Vagina (tissue), 2 donors: ENCODE data around the gene LUZP1. TPM values are rescaled to one million over a fixed set of nuclear protein-coding genes. Genes with fewer than 3 reads are reported as not detected.

Experiments
- DNase-seq, 2 donors: peaks; one replicate each; pipeline ENCODE4 v3.0.0-alpha.2; 2017; ENCODE audit errors: extremely low spot score in 2 of 2
- H3K27ac ChIP-seq: fragments of 200-600 bp; sonication (generic); one replicate; pipeline ENCODE4 v1.5.1; 2019
- H3K27me3 ChIP-seq: fragments of 200-600 bp; sonication (generic); one replicate; pipeline ENCODE4 v1.5.1; 2019
- H3K36me3 ChIP-seq, 2 donors: fragments of 200-600 bp; sonication (generic); one replicate each; pipeline ENCODE4 v1.5.1; 2017 to 2019
- H3K4me1 ChIP-seq: fragments of 200-600 bp; sonication (generic); one replicate; pipeline ENCODE4 v1.5.1; 2019
- H3K4me3 ChIP-seq, 2 donors: fragments of 200-600 bp; sonication (generic); 1 replicate in 1 of 2; 2 replicates in 1 of 2; pipeline ENCODE4 v1.5.1; 2016 to 2019
- H3K9me3 ChIP-seq: fragments of 200-600 bp; sonication (generic); one replicate; pipeline ENCODE4 v1.5.1; 2019
- CTCF ChIP-seq, 3 experiments: fragments of 450-650 bp in 2 of 3; fragments of 200-600 bp in 1 of 3; sonication (generic) in 1 of 3; IDR thresholded peaks; one replicate each; pipeline ENCODE4 v1.5.1; 2017 to 2019; ENCODE audit warnings: antibody characterized with exemption in 3 of 3, mild to moderate bottlenecking in 2 of 3, moderate library complexity in 2 of 3
- POLR2A ChIP-seq, 2 donors: fragments of 450-650 bp; IDR thresholded peaks; one replicate each; pipeline ENCODE4 v1.6.1; 2017; ENCODE audit warnings: antibody characterized with exemption in 2 of 2, mild to moderate bottlenecking in 2 of 2, moderate library complexity in 2 of 2
- POLR2AphosphoS5 ChIP-seq, 2 donors: sonication (generic); formaldehyde crosslinking; IDR thresholded peaks; one replicate each; pipeline ENCODE4 v1.9.0; 2017; ENCODE audit warnings: antibody characterized with exemption in 2 of 2, mild to moderate bottlenecking in 2 of 2, low read depth in 1 of 2; ENCODE audit not compliant: insufficient read depth in 1 of 2
- intact Hi-C: fragments of 100-400 bp; cut with DNase I; formaldehyde crosslinking; loops from one replicate; pipeline ENCODE4 v1.15.1; 2023
- total RNA-seq: library from RNA; depleted of rRNA; stranded (reverse); fragments of >200 nt; gene quantifications from one replicate; pipeline ENCODE4 v1.2.3, GENCODE V29; 2016

The LUZP1 gene
- total RNA-seq, 1 donor from 2014 or later: 23.8 TPM

- DNase-seq: no peak
- no peak overlapping the region for H3K4me3 ChIP-seq
- peaks cover 0 to 66% of the 10 kb centered on the region in 2 donors for H3K36me3 ChIP-seq
- TF ChIP-seq POLR2A (IDR thresholded peaks at IDR 0.05) (no peak), POLR2AphosphoS5 (IDR thresholded peaks at IDR 0.05; ENCODE audit: insufficient read depth in 1 of 2, low read depth in 1 of 2) (no peak), CTCF (IDR thresholded peaks at IDR 0.05) (no peak)
- H3K27me3 ChIP-seq: no peaks in the 10 kb centered on the region
- H3K4me1 ChIP-seq: no peaks in the 10 kb centered on the region
- no peaks in the 10 kb centered on the region for H3K9me3 ChIP-seq
- intact Hi-C loops: no loop called here
- H3K27ac ChIP-seq: no peak overlapping the region
These were observed 94.6 kb downstream of the LUZP1 start for GRCh38 chr1:23074012-23074411.

GRCh38 chr1:23069675-23070074 lies 99.0 kb downstream of the LUZP1 start:
- Histone ChIP-seq H3K36me3 (peaks cover 0 to 61% of the 10 kb centered on the region in 2 donors), H3K27ac (no peak overlapping the region), H3K4me3 (no peak overlapping the region), H3K27me3 (no peaks in the 10 kb centered on the region), H3K9me3 (no peaks in the 10 kb centered on the region), H3K4me1 (no peaks in the 10 kb centered on the region)
- intact Hi-C loops: no loop called here
- no peak for DNase-seq
- TF ChIP-seq POLR2AphosphoS5 (IDR thresholded peaks at IDR 0.05; ENCODE audit: insufficient read depth in 1 of 2, low read depth in 1 of 2) (no peak), CTCF (IDR thresholded peaks at IDR 0.05) (no peak), POLR2A (IDR thresholded peaks at IDR 0.05) (no peak)

- DNase-seq: no peak
- no peak for TF ChIP-seq CTCF (IDR thresholded peaks at IDR 0.05)
- TF ChIP-seq POLR2A (IDR thresholded peaks at IDR 0.05): no peak
- TF ChIP-seq POLR2AphosphoS5 (IDR thresholded peaks at IDR 0.05; ENCODE audit: insufficient read depth in 1 of 2, low read depth in 1 of 2): no peak
- intact Hi-C loops: no loop called here
- H3K36me3 ChIP-seq: peaks cover 0 to 63% of the 10 kb centered on the region in 2 donors
- no peaks in the 10 kb centered on the region for H3K9me3 ChIP-seq
- no peak overlapping the region for H3K27ac ChIP-seq
- H3K27me3 ChIP-seq: no peaks in the 10 kb centered on the region
- no peak overlapping the region for H3K4me3 ChIP-seq
- H3K4me1 ChIP-seq: no peaks in the 10 kb centered on the region
These were observed 99.5 kb downstream of the LUZP1 start for GRCh38 chr1:23069149-23069548.

GRCh38 chr1:23066075-23066474 lies 102.6 kb downstream of the LUZP1 start:
- H3K36me3 ChIP-seq: peaks cover 0 to 51% of the 10 kb centered on the region in 2 donors

More at GRCh38 chr1:23066075-23066474, 102.6 kb downstream of the LUZP1 start:
- Histone ChIP-seq H3K4me1 (no peaks in the 10 kb centered on the region), H3K9me3 (no peaks in the 10 kb centered on the region), H3K4me3 (no peak overlapping the region), H3K27ac (no peak overlapping the region), H3K27me3 (no peaks in the 10 kb centered on the region)
- TF ChIP-seq POLR2AphosphoS5 (IDR thresholded peaks at IDR 0.05; ENCODE audit: insufficient read depth in 1 of 2, low read depth in 1 of 2) (no peak), CTCF (IDR thresholded peaks at IDR 0.05) (no peak), POLR2A (IDR thresholded peaks at IDR 0.05) (no peak)
- DNase-seq: no peak
- intact Hi-C loops: no loop called here
